Myocyte (in vitro differentiated cells): ENCODE data around the gene INHBA. TPM values are rescaled to one million over a fixed set of nuclear protein-coding genes. Genes with fewer than 3 reads are reported as not detected.
A peak's percentile ranks its signal among the peaks of the same experiment; 100 is the strongest.

Source experiments
- DNase-seq: peaks from one replicate; pipeline ENCODE4 v3.0.0-alpha.2; 2012; ENCODE audit warnings: low read depth
- polyA plus RNA-seq: library from polyadenylated mRNA; unstranded; fragments of >200 nt; gene quantifications from one replicate; pipeline ENCODE4 v1.2.1, GENCODE V29; 2012; ENCODE audit warnings: missing spikeins
- total RNA-seq: library from RNA; depleted of rRNA; stranded (reverse); fragments of >200 nt; gene quantifications from 2 replicates; pipeline ENCODE4 v1.2.3, GENCODE V29; 2014

Gene INHBA
- total RNA-seq = 5.8 TPM in 2 replicates
- 86.5 TPM for polyA plus RNA-seq

- DNase-seq = peak; percentile 53
Measured at GRCh38 chr7:41702635-41703371, at the start of gene INHBA. Gene INHBA (minus strand): TSS chr7:41703090. CDS start chr7:41700374, 2,716 bp downstream.

- DNase-seq = no peak
Measured at GRCh38 chr7:41752615-41753014, 49.7 kb upstream of the INHBA start.

- DNase-seq = no peak
Measured at GRCh38 chr7:41750661-41751540, 48.0 kb upstream of the INHBA start.

- DNase-seq = no peak
Measured at GRCh38 chr7:41747961-41748360, 45.1 kb upstream of the INHBA start.

GRCh38 chr7:41745451-41745850, 42.6 kb upstream of the INHBA start:
- no peak for DNase-seq

- no peak for DNase-seq
Measured at GRCh38 chr7:41744161-41744560, 41.3 kb upstream of the INHBA start.

GRCh38 chr7:41742401-41743020, 39.6 kb upstream of the INHBA start:
- no peak for DNase-seq

- no peak for DNase-seq
Measured at GRCh38 chr7:41738806-41739205, 35.9 kb upstream of the INHBA start.

GRCh38 chr7:41738336-41738735, 35.4 kb upstream of the INHBA start:
- DNase-seq = no peak

GRCh38 chr7:41735206-41735605, 32.3 kb upstream of the INHBA start:
- no peak for DNase-seq

- DNase-seq = no peak
Measured at GRCh38 chr7:41732843-41733306, 30.0 kb upstream of the INHBA start.

- no peak for DNase-seq
Measured at GRCh38 chr7:41732436-41732785, 29.5 kb upstream of the INHBA start.

GRCh38 chr7:41731493-41732435, 28.9 kb upstream of the INHBA start:
- peak; percentile 39 for DNase-seq

GRCh38 chr7:41730668-41731067, 27.8 kb upstream of the INHBA start:
- no peak for DNase-seq

GRCh38 chr7:41730161-41730560, 27.3 kb upstream of the INHBA start:
- no peak for DNase-seq

GRCh38 chr7:41729059-41729458, 26.2 kb upstream of the INHBA start:
- DNase-seq = no peak

GRCh38 chr7:41725013-41725412, 22.1 kb upstream of the INHBA start:
- DNase-seq = no peak

- no peak for DNase-seq
Measured at GRCh38 chr7:41720886-41721285, 18.0 kb upstream of the INHBA start.

- no peak for DNase-seq
Measured at GRCh38 chr7:41720046-41720445, 17.2 kb upstream of the INHBA start.

GRCh38 chr7:41716691-41717090, 13.8 kb upstream of the INHBA start:
- no peak for DNase-seq

- no peak for DNase-seq
Measured at GRCh38 chr7:41715000-41715399, 12.1 kb upstream of the INHBA start.
